ENCODE measurements around the gene KCNN3. TPM values are rescaled to one million over a fixed set of nuclear protein-coding genes. Genes with fewer than 3 reads are reported as not detected.

Gene KCNN3
- total RNA-seq, 2 experiments from 2014 or later = 0.06 TPM; not detected in 1

DNA sequence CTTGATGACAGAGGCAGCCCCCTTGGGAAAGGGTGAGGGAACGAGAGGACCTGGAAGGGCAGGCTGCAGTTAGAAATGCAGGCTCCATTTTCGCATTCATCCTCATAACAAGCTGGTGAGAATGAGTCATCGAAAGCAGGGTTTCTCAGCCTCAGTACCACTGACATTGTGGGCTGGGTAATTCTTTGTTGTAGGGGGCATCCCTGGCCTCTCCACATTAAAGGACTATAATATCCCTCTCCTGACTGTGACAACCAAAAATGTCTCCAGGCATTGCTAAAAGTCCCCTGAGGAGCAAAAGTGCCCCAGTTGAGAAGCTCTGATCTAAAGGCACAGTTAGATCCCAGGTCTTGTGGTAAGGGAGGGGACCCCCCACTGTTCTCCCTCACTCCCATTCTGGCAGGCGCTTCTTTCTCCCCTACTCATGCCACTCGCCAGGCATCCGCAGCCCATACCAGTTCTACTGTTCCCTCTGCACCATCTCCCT, 20.4 kb downstream of the KCNN3 start:
- ATAC-seq (ENCODE audit: low read depth) (peak; percentile 59), DNase-seq (no peak)
- no peaks in the 10 kb centered on the region for H3K36me3 Mint-ChIP-seq
- H3K4me3 Mint-ChIP-seq = no peak overlapping the region
- POLR2A ChIA-PET = no interaction called here
- H3K4me1 Mint-ChIP-seq = peaks cover 10% of the 10 kb centered on the region
- H3K9me3 Mint-ChIP-seq = no peaks in the 10 kb centered on the region
- H3K27me3 Mint-ChIP-seq = peaks cover 7% of the 10 kb centered on the region
- no peak overlapping the region for H3K27ac Mint-ChIP-seq

DNA sequence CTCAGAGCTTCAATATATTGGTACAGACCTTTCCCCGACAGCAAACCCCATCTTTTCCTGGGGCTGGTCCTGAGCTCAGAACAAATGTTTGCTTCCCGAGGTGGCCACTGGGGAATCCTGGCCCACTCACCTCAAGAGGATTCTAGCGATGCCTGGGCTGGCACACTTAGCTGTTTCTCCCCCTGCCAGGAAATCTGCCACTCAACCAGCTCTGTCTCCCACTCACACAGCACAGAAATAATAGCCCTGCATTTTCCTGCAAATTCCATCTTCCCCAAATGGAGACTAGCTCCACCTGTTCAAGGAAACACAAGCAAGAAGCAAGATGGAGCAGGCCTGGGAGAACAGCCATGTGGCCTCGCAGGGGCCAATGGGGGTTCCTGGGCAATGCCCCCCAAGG, 21.1 kb downstream of the KCNN3 start:
- ATAC-seq (ENCODE audit: low read depth) = no peak
- Mint-ChIP-seq H3K9me3 (no peaks in the 10 kb centered on the region), H3K4me3 (no peak overlapping the region), H3K36me3 (no peaks in the 10 kb centered on the region), H3K27me3 (peaks cover 7% of the 10 kb centered on the region), H3K27ac (no peak overlapping the region), H3K4me1 (peaks cover 10% of the 10 kb centered on the region)
- DNase-seq = no peak
- POLR2A ChIA-PET = no interaction called here

DNA sequence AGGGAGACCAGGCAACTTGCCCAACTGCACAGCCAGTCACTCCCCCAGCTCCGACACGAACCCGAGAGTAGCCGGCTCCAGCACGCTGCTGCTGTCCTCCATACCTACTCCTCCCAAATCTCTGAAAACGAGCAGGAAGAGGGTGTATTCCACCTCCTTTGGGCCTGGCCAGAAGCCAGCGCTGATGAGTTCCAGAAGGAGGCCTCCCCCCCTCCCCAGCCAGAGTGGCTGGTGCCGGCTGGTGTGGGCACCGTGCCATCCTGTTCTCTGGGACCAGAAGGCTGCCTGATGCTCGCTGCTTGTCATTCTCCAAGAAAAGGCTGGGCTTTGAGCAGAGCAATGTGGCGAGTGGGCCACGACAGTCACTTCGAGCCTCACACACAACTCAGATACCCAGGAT, 22.2 kb downstream of the KCNN3 start:
- no peaks in the 10 kb centered on the region for H3K36me3 Mint-ChIP-seq
- no peaks in the 10 kb centered on the region for H3K9me3 Mint-ChIP-seq
- no peak overlapping the region for H3K27ac Mint-ChIP-seq
- peaks cover 10% of the 10 kb centered on the region for H3K4me1 Mint-ChIP-seq
- no peak overlapping the region for H3K4me3 Mint-ChIP-seq
- DNase-seq (no peak), ATAC-seq (ENCODE audit: low read depth) (no peak)
- peaks cover 10% of the 10 kb centered on the region for H3K27me3 Mint-ChIP-seq
- POLR2A ChIA-PET = no interaction called here

- POLR2A ChIA-PET = no interaction called here
- H3K27ac Mint-ChIP-seq = no peak overlapping the region
These were observed 23.3 kb downstream of the KCNN3 start for GRCh38 chr1:154846565-154847442.

DNA sequence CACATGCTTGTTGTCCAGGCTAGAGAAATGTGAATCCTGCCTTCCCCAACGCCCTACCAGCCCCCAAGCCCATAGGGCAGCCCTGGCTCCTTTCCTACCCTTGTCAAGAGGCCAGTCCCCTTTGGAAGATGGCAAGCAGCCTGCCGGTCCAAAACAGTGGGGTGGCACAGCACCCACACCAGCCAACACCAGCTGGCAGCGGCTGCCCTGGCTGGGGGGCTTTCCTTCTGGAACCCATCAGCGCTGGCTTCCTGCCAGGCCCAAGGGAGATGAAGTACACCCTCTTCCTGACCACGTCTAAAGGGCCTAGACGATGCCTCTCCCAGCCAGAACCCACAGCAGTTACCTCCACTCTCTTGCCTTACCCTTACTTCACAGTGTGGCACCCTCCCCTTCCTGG, 24.2 kb downstream of the KCNN3 start:
- peaks cover 7% of the 10 kb centered on the region for H3K4me1 Mint-ChIP-seq
- no peak for ATAC-seq (ENCODE audit: low read depth)
- DNase-seq = no peak
- no peaks in the 10 kb centered on the region for H3K9me3 Mint-ChIP-seq
- H3K4me3 Mint-ChIP-seq = no peak overlapping the region
- H3K27me3 Mint-ChIP-seq = peaks cover 10% of the 10 kb centered on the region
- H3K27ac Mint-ChIP-seq = no peak overlapping the region
- POLR2A ChIA-PET = no interaction called here
- H3K36me3 Mint-ChIP-seq = no peaks in the 10 kb centered on the region

More at GRCh38 chr1:154846565-154847442, 23.3 kb downstream of the KCNN3 start:
- Mint-ChIP-seq H3K36me3 (no peaks in the 10 kb centered on the region), H3K4me3 (no peak overlapping the region), H3K4me1 (peaks cover 10% of the 10 kb centered on the region), H3K9me3 (no peaks in the 10 kb centered on the region), H3K27me3 (peaks cover 10% of the 10 kb centered on the region)
- no peak for ATAC-seq (ENCODE audit: low read depth)
- no peak for DNase-seq

DNA sequence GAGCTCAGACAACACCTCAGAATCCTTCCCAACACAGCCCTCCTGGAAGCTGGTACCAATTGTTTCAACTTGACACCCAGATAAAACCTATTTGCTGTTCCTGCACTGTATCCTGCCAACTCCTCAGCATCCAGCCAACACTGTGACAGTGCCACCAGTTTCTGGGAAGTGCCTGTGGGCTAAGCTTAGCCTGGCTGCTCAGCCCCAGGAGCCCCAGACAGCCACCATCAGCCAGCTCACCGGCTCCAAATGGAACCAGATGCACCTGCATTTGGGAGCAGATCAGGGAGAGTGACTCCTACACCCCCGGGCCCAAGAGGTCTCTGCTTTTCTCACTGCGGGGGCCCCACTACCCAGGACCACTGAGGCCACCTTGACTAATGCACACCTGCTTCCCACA, 24.9 kb downstream of the KCNN3 start:
- peaks cover 10% of the 10 kb centered on the region for H3K27me3 Mint-ChIP-seq
- H3K36me3 Mint-ChIP-seq = no peaks in the 10 kb centered on the region
- ATAC-seq (ENCODE audit: low read depth) (no peak), DNase-seq (no peak)
- H3K27ac Mint-ChIP-seq = no peak overlapping the region
- H3K4me3 Mint-ChIP-seq = no peak overlapping the region
- H3K4me1 Mint-ChIP-seq = peaks cover 10% of the 10 kb centered on the region
- no peaks in the 10 kb centered on the region for H3K9me3 Mint-ChIP-seq
- POLR2A ChIA-PET = no interaction called here

GRCh38 chr1:154844297-154844681, 25.8 kb downstream of the KCNN3 start:
- no peaks in the 10 kb centered on the region for H3K36me3 Mint-ChIP-seq
- no peak overlapping the region for H3K4me3 Mint-ChIP-seq
- DNase-seq (no peak), ATAC-seq (ENCODE audit: low read depth) (no peak)
- no peak overlapping the region for H3K27ac Mint-ChIP-seq
- POLR2A ChIA-PET = no interaction called here
- H3K4me1 Mint-ChIP-seq = peaks cover 6% of the 10 kb centered on the region
- H3K27me3 Mint-ChIP-seq = peaks cover 10% of the 10 kb centered on the region
- H3K9me3 Mint-ChIP-seq = no peaks in the 10 kb centered on the region

DNA sequence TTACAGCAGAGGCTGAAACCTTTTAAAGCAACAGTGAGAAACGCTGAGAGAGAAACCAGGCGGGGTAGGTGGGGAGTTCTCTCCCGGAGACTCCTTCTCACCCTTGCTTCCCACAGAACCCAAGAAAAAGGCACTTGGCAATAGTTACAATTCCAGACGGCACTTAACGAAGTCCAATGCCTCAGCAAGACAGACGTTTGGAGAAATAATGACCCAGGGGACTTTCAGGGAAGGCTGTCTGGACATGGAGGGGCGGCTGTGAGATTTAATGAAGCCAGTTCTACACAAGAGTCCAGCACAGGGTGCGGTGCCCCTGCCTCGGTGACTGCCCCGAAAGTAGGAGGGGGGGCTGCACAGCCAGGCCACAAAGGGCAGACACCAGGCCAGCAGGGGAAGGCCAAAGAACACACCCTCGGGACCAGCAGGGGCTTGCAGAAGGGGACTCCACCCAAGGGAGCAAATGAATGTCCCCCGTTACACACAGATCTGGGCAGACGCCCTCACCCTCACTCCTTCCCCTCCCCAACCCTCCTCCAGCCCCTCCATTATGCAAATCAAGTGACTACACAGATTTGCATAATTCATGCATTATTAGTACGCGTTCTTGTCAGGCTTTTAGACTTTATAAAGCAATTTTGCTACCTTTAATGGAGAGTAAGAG, 26.3 kb downstream of the KCNN3 start:
- no peaks in the 10 kb centered on the region for H3K36me3 Mint-ChIP-seq
- ATAC-seq (ENCODE audit: low read depth) = no peak
- no peak overlapping the region for H3K27ac Mint-ChIP-seq
- H3K4me1 Mint-ChIP-seq = peaks cover 5% of the 10 kb centered on the region
- peaks cover 10% of the 10 kb centered on the region for H3K27me3 Mint-ChIP-seq
- POLR2A ChIA-PET = no interaction called here
- H3K9me3 Mint-ChIP-seq = no peaks in the 10 kb centered on the region
- DNase-seq = no peak
- H3K4me3 Mint-ChIP-seq = no peak overlapping the region

GRCh38 chr1:154842635-154843034, 27.4 kb downstream of the KCNN3 start:
- H3K27me3 Mint-ChIP-seq = peaks cover 5% of the 10 kb centered on the region
- no peak overlapping the region for H3K27ac Mint-ChIP-seq
- no peaks in the 10 kb centered on the region for H3K9me3 Mint-ChIP-seq
- DNase-seq (no peak), ATAC-seq (ENCODE audit: low read depth) (no peak)
- POLR2A ChIA-PET = no interaction called here
- no peaks in the 10 kb centered on the region for H3K36me3 Mint-ChIP-seq
- no peak overlapping the region for H3K4me3 Mint-ChIP-seq
- peaks cover 5% of the 10 kb centered on the region for H3K4me1 Mint-ChIP-seq

- Mint-ChIP-seq H3K36me3 (no peaks in the 10 kb centered on the region), H3K27ac (no peak overlapping the region), H3K4me1 (peaks cover 5% of the 10 kb centered on the region), H3K4me3 (no peak overlapping the region), H3K27me3 (peaks cover 13% of the 10 kb centered on the region), H3K9me3 (no peaks in the 10 kb centered on the region)
- ATAC-seq (ENCODE audit: low read depth) = no peak
- no peak for DNase-seq
- POLR2A ChIA-PET = interaction anchor here (1.1 kb wide), 1 partner anchor 9 kb away, joined by 3 read pairs; no protein-coding TSS in a partner anchor
These were observed 28.7 kb downstream of the KCNN3 start for GRCh38 chr1:154841384-154841783.

DNA sequence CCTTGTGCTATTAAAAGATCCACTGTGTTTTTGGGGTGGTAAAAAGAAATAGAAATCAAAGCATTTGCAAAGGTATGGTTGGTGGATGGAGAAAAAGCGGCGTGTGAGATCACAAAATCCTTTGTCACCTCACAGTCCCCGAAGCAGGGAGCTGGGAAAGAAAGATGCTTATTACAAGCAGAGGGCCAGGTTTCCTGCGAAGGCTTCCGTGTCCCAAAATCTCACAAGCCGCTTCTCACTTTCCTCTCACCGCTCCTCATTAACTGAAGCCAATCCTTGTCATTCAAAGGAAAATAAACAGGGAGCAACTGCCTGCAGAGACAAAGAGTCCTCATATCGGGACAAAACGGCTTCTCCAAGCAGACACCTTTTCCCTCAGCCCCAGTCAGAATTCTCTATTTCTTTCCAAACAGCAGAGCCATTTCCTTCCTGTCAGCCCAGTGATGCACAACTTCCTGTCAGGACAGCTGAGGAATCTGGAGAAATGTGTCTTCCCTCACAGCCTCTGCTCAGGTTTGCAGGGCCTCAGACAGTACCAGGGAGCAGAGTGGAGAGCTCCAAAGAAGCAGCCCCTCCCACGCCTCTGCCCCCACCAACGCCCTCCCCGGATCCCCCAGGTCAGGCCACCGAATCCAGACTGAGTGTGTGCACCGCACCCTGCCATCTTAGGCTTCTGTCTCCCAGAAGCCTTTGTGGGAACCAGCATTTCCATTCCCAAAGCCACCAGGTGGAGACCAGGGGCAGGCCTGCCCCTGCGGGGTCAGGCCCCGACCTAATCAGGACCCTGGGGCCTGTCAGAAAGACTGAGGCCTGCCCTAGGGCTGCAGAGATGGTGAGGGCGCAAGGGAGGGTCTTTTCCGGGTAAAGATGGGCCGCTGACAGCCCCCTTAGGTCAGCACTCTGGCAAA, 29.6 kb downstream of the KCNN3 start:
- peaks cover 3% of the 10 kb centered on the region for H3K4me1 Mint-ChIP-seq
- DNase-seq (no peak), ATAC-seq (ENCODE audit: low read depth) (peak; percentile 18)
- H3K27me3 Mint-ChIP-seq = peaks cover 13% of the 10 kb centered on the region
- POLR2A ChIA-PET = interaction anchor here (0.7 to 1.1 kb wide), 2 partner anchors 8 to 87 kb away, joined by 3 read pairs; no protein-coding TSS in a partner anchor
- no peak overlapping the region for H3K4me3 Mint-ChIP-seq
- H3K36me3 Mint-ChIP-seq = no peaks in the 10 kb centered on the region
- H3K9me3 Mint-ChIP-seq = no peaks in the 10 kb centered on the region
- H3K27ac Mint-ChIP-seq = no peak overlapping the region

GRCh38 chr1:154839691-154840090, 30.4 kb downstream of the KCNN3 start:
- POLR2A ChIA-PET = no interaction called here
- ATAC-seq (ENCODE audit: low read depth) (no peak), DNase-seq (no peak)
- H3K4me1 Mint-ChIP-seq = peaks cover 3% of the 10 kb centered on the region
- no peaks in the 10 kb centered on the region for H3K9me3 Mint-ChIP-seq
- no peak overlapping the region for H3K4me3 Mint-ChIP-seq
- peaks cover 11% of the 10 kb centered on the region for H3K27me3 Mint-ChIP-seq
- H3K36me3 Mint-ChIP-seq = no peaks in the 10 kb centered on the region
- no peak overlapping the region for H3K27ac Mint-ChIP-seq

DNA sequence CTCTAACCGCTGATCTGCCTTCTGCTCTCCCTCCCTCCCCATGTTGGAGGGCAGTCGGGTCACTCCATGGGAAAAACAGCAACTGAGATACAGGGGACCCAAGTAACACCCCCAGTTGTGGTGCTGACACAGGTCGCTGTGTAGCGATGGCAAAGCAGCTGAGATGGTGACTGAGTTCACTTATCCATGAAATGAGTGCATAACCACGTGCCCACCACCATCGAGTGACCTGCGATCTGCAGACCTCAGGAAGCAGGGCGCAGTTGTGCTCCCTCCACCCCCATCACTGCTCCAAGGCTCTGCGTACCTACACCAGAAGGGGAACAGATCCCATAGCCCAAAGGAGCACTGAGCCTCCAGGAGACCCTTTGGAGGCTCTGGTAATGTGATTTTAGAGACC, 31.1 kb downstream of the KCNN3 start:
- peaks cover 11% of the 10 kb centered on the region for H3K27me3 Mint-ChIP-seq
- ATAC-seq (ENCODE audit: low read depth) = no peak
- no peak overlapping the region for H3K27ac Mint-ChIP-seq
- POLR2A ChIA-PET = no interaction called here
- no peak overlapping the region for H3K4me3 Mint-ChIP-seq
- H3K4me1 Mint-ChIP-seq = peaks cover 3% of the 10 kb centered on the region
- no peaks in the 10 kb centered on the region for H3K36me3 Mint-ChIP-seq
- DNase-seq = no peak
- H3K9me3 Mint-ChIP-seq = no peaks in the 10 kb centered on the region

Measured in activated naive CD8-positive, alpha-beta T cell treated with anti-CD3 and anti-CD28 coated beads, Interleukin-2, amount 10 ng/mL, durations not matched to agents 7 days and 5 days (primary cell).